Neural cell (in vitro differentiated cells): Measurements from ENCODE around the gene DEFB126. TPM values are rescaled to one million over a fixed set of nuclear protein-coding genes. Genes with fewer than 3 reads are reported as not detected.

Experiments
- H2AFZ ChIP-seq: fragments of 200-600, 300-800 bp; sonication (generic), shearing (Covaris generic); 2 replicates; pipeline ENCODE4 v1.6.0; 2014; ENCODE audit warnings: low read depth, mild to moderate bottlenecking, antibody characterized with exemption, low read length, moderate library complexity
- H3F3A ChIP-seq: fragments of 200-600 bp; shearing (Covaris generic); 2 replicates; pipeline ENCODE4 v1.6.1; 2016; ENCODE audit warnings: mild to moderate bottlenecking, moderate library complexity, mixed read lengths, antibody characterized with exemption, low read length; ENCODE audit not compliant: insufficient read depth, poor library complexity, severe bottlenecking
- H3K27ac ChIP-seq: fragments of 200-600, 300-800 bp; sonication (generic), shearing (Covaris generic); 2 replicates; pipeline ENCODE4 v1.5.1; 2014; ENCODE audit warnings: mild to moderate bottlenecking, low read length, moderate library complexity
- H3K27me3 ChIP-seq: fragments of 300-800, 200-600 bp; sonication (generic), shearing (Covaris generic); 2 replicates; pipeline ENCODE4 v1.6.0; 2014; ENCODE audit warnings: mild to moderate bottlenecking, low read depth, low read length, moderate library complexity; ENCODE audit not compliant: insufficient read depth
- H3K36me3 ChIP-seq: fragments of 300-800, 200-600 bp; sonication (generic), shearing (Covaris generic); 2 replicates; pipeline ENCODE4 v1.5.1; 2014; ENCODE audit warnings: mild to moderate bottlenecking, antibody characterized with exemption, low read length, moderate library complexity; ENCODE audit not compliant: insufficient read depth
- H3K4me2 ChIP-seq: fragments of 300-800, 200-600 bp; sonication (generic), shearing (Covaris generic); 2 replicates; pipeline ENCODE4 v1.6.0; 2014; ENCODE audit warnings: mild to moderate bottlenecking, low read length
- H3K4me3 ChIP-seq: fragments of 300-800, 200-600 bp; sonication (generic), shearing (Covaris generic); 2 replicates; pipeline ENCODE4 v1.5.1; 2014; ENCODE audit warnings: mild to moderate bottlenecking, low read length, moderate library complexity
- H3K79me2 ChIP-seq: fragments of 200-600 bp; shearing (Covaris generic); replicated peaks from 2 replicates; pipeline ENCODE4 v1.6.0; 2014; ENCODE audit warnings: mild to moderate bottlenecking, low read length, moderate library complexity; ENCODE audit not compliant: insufficient read depth
- H3K9ac ChIP-seq: fragments of 300-800, 200-600 bp; sonication (generic), shearing (Covaris generic); 2 replicates; pipeline ENCODE4 v1.6.1; 2016; ENCODE audit warnings: mild to moderate bottlenecking, low read length, mixed read lengths
- H3K9me2 ChIP-seq: fragments of 200-600 bp; shearing (Covaris generic); 2 replicates; pipeline ENCODE4 v1.6.1; 2016; ENCODE audit warnings: mild to moderate bottlenecking, low read length, mixed read lengths; ENCODE audit not compliant: insufficient read depth
- H3K9me3 ChIP-seq: fragments of 200-600, 300-800 bp; sonication (generic), shearing (Covaris generic); 2 replicates; pipeline ENCODE4 v1.6.1; 2016; ENCODE audit warnings: mild to moderate bottlenecking, mixed run types, low read length, moderate library complexity, mixed read lengths
- H4K20me1 ChIP-seq: fragments of 200-600 bp; shearing (Covaris generic); 2 replicates; pipeline ENCODE4 v1.6.1; 2016; ENCODE audit warnings: mild to moderate bottlenecking, mixed run types; ENCODE audit not compliant: insufficient read depth
- EP300 ChIP-seq: fragments of 450-650 bp; conservative IDR thresholded peaks from 2 replicates; pipeline ENCODE4 v1.6.1; 2014; ENCODE audit warnings: antibody characterized with exemption, mild to moderate bottlenecking, moderate library complexity; ENCODE audit not compliant: poor library complexity, severe bottlenecking
- EZH2 ChIP-seq: fragments of 200-600, 300-800 bp; shearing (Covaris generic), sonication (generic); IDR thresholded peaks from 2 replicates; pipeline ENCODE4 v1.6.1; 2014; ENCODE audit warnings: antibody characterized with exemption, low read length, borderline replicate concordance, mild to moderate bottlenecking; ENCODE audit not compliant: insufficient read depth, poor library complexity, severe bottlenecking
- MXI1 ChIP-seq: fragments of 450-650 bp; conservative IDR thresholded peaks from 2 replicates; pipeline ENCODE4 v1.6.1; 2014; ENCODE audit warnings: antibody characterized with exemption, mild to moderate bottlenecking; ENCODE audit not compliant: poor library complexity, severe bottlenecking
- POLR2AphosphoS5 ChIP-seq: IDR thresholded peaks from 2 replicates; pipeline ENCODE4 v1.6.1; 2012
- RAD21 ChIP-seq: fragments of 450-650 bp; conservative IDR thresholded peaks from 2 replicates; pipeline ENCODE4 v1.6.1; 2014; ENCODE audit warnings: antibody characterized with exemption, mild to moderate bottlenecking, moderate library complexity
- SMC3 ChIP-seq: fragments of 450-650 bp; conservative IDR thresholded peaks from 2 replicates; pipeline ENCODE4 v1.6.1; 2014; ENCODE audit warnings: antibody characterized with exemption, mild to moderate bottlenecking, moderate library complexity; ENCODE audit not compliant: poor library complexity
- TAF1 ChIP-seq: IDR thresholded peaks from 2 replicates; pipeline ENCODE4 v1.6.1; 2012; ENCODE audit warnings: low read depth
- polyA plus RNA-seq: library from polyadenylated mRNA; depleted of rRNA; stranded (reverse); fragments of >200 nt; gene quantifications from 2 replicates; pipeline ENCODE4 v1.2.3, GENCODE V29; 2014
- TF ChIP-seq, protein P1 (sequence below): IDR thresholded peaks from 2 replicates; pipeline ENCODE4 v1.6.1; 2012; ENCODE audit warnings: borderline replicate concordance
- TF ChIP-seq, protein P2 (sequence below): fragments of 450-650 bp; IDR thresholded peaks from 2 replicates; pipeline ENCODE4 v1.5.1; 2014; ENCODE audit warnings: antibody characterized with exemption, mild to moderate bottlenecking, moderate library complexity; ENCODE audit not compliant: poor library complexity, severe bottlenecking

Gene DEFB126
- polyA plus RNA-seq, 1 donor from 2014 or later, result not detected

- no peaks in the 10 kb centered on the region for H3K9me3 ChIP-seq
- no peak within 1 kb of the TSS for H2AFZ ChIP-seq
- H3K9me2 ChIP-seq, result no peaks in the 10 kb centered on the region
- no peak within 1 kb of the TSS for H3K9ac ChIP-seq
- no peak within 1 kb of the TSS for H3K4me2 ChIP-seq
- no peaks in the 10 kb centered on the region for H3K79me2 ChIP-seq
- no peak within 1 kb of the TSS for H3K27ac ChIP-seq
- H3F3A ChIP-seq, result no peaks in the 10 kb centered on the region
- no peak for TF ChIP-seq EZH2
- no peak for TF ChIP-seq POLR2AphosphoS5
- no peak for TF ChIP-seq SMC3
- TF ChIP-seq EP300, result no peak
- TF ChIP-seq MXI1, result no peak
- no peak for TF ChIP-seq RAD21
- TF ChIP-seq, protein P1, sequence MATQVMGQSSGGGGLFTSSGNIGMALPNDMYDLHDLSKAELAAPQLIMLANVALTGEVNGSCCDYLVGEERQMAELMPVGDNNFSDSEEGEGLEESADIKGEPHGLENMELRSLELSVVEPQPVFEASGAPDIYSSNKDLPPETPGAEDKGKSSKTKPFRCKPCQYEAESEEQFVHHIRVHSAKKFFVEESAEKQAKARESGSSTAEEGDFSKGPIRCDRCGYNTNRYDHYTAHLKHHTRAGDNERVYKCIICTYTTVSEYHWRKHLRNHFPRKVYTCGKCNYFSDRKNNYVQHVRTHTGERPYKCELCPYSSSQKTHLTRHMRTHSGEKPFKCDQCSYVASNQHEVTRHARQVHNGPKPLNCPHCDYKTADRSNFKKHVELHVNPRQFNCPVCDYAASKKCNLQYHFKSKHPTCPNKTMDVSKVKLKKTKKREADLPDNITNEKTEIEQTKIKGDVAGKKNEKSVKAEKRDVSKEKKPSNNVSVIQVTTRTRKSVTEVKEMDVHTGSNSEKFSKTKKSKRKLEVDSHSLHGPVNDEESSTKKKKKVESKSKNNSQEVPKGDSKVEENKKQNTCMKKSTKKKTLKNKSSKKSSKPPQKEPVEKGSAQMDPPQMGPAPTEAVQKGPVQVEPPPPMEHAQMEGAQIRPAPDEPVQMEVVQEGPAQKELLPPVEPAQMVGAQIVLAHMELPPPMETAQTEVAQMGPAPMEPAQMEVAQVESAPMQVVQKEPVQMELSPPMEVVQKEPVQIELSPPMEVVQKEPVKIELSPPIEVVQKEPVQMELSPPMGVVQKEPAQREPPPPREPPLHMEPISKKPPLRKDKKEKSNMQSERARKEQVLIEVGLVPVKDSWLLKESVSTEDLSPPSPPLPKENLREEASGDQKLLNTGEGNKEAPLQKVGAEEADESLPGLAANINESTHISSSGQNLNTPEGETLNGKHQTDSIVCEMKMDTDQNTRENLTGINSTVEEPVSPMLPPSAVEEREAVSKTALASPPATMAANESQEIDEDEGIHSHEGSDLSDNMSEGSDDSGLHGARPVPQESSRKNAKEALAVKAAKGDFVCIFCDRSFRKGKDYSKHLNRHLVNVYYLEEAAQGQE, result no peak
- TF ChIP-seq, protein P2, sequence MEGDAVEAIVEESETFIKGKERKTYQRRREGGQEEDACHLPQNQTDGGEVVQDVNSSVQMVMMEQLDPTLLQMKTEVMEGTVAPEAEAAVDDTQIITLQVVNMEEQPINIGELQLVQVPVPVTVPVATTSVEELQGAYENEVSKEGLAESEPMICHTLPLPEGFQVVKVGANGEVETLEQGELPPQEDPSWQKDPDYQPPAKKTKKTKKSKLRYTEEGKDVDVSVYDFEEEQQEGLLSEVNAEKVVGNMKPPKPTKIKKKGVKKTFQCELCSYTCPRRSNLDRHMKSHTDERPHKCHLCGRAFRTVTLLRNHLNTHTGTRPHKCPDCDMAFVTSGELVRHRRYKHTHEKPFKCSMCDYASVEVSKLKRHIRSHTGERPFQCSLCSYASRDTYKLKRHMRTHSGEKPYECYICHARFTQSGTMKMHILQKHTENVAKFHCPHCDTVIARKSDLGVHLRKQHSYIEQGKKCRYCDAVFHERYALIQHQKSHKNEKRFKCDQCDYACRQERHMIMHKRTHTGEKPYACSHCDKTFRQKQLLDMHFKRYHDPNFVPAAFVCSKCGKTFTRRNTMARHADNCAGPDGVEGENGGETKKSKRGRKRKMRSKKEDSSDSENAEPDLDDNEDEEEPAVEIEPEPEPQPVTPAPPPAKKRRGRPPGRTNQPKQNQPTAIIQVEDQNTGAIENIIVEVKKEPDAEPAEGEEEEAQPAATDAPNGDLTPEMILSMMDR, result no peak
- no peak for TF ChIP-seq TAF1
- no peak within 1 kb of the TSS for H3K4me3 ChIP-seq
- H3K36me3 ChIP-seq, result no peaks in the 10 kb centered on the region
- no peaks in the 10 kb centered on the region for H4K20me1 ChIP-seq
- H3K27me3 ChIP-seq, result no peaks in the 10 kb centered on the region
These were observed 47.2 kb downstream of the DEFB126 start, which contains the start of gene DEFB128 for GRCh38 chr20:189611-190010. DEFB128 (minus strand) TSS chr20:189711; CDS start chr20:189623, 88 bp downstream.

Other genes with a start within 250 kb of the DEFB126 start
- gene DEFB125, start 54.9 kb upstream of the DEFB126 start, polyA plus RNA-seq, result not detected in 2 replicates
- gene DEFB127, start 14.9 kb downstream of the DEFB126 start, polyA plus RNA-seq, result not detected in 2 replicates
- not detected in 2 replicates for gene DEFB128, start 47.1 kb downstream of the DEFB126 start, polyA plus RNA-seq
- not detected in 2 replicates for gene DEFB129, start 84.7 kb downstream of the DEFB126 start, polyA plus RNA-seq
- gene DEFB132, start 115.1 kb downstream of the DEFB126 start, polyA plus RNA-seq, result not detected in 2 replicates
- gene C20orf96, start 148.2 kb downstream of the DEFB126 start, polyA plus RNA-seq, result 7.8 and 10.9 TPM in 2 replicates
- 15.5 and 19.5 TPM in 2 replicates for gene ZCCHC3, start 155.0 kb downstream of the DEFB126 start, polyA plus RNA-seq
- 6.8 and 9.6 TPM in 2 replicates for gene SOX12, start 183.0 kb downstream of the DEFB126 start, polyA plus RNA-seq
- 19.6 and 43.1 TPM in 2 replicates for gene NRSN2, start 204.5 kb downstream of the DEFB126 start, polyA plus RNA-seq
- gene TRIB3, start 238.2 kb downstream of the DEFB126 start, polyA plus RNA-seq, result 6.0 and 6.8 TPM in 2 replicates